ENCODE data around the gene ROGDI.

The ROGDI gene, protein sequence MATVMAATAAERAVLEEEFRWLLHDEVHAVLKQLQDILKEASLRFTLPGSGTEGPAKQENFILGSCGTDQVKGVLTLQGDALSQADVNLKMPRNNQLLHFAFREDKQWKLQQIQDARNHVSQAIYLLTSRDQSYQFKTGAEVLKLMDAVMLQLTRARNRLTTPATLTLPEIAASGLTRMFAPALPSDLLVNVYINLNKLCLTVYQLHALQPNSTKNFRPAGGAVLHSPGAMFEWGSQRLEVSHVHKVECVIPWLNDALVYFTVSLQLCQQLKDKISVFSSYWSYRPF

DNA sequence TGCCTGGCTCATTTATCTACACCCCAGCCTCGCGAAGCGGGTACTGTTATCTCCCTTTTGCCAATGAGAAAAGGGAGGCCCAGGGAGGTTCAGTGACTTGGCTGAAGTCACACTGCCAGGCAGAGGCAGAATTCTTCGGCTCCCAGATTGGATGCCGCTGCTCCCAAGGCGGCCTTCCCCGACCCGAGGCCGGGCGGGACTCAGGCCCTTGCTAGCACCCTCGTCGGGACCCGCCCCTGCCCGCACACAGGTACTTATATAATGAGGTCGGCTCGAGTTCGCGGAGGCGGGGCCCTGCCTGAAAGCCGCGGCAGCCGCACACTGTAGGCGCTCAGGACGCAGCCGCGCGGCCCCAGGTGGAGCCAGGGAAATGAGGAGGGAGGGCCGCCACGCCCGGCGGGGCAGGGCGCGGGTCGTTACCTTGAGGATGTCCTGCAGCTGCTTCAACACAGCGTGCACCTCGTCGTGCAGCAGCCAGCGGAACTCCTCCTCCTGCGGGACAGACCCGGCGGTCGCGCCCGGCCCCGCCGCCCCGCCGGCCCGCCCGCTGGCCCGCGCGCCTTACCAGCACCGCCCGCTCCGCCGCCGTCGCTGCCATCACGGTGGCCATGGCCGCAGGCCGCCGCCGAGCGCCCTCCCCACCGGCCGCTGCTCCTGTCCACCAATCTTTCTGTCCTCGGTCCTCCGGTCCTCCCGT is at the start of gene ROGDI:
Gene ROGDI (minus strand): TSS at position 672 of the 697 bp plus-strand sequence. CDS start 62 bp downstream, at position 610.
- TF ChIP-seq, protein P1, sequence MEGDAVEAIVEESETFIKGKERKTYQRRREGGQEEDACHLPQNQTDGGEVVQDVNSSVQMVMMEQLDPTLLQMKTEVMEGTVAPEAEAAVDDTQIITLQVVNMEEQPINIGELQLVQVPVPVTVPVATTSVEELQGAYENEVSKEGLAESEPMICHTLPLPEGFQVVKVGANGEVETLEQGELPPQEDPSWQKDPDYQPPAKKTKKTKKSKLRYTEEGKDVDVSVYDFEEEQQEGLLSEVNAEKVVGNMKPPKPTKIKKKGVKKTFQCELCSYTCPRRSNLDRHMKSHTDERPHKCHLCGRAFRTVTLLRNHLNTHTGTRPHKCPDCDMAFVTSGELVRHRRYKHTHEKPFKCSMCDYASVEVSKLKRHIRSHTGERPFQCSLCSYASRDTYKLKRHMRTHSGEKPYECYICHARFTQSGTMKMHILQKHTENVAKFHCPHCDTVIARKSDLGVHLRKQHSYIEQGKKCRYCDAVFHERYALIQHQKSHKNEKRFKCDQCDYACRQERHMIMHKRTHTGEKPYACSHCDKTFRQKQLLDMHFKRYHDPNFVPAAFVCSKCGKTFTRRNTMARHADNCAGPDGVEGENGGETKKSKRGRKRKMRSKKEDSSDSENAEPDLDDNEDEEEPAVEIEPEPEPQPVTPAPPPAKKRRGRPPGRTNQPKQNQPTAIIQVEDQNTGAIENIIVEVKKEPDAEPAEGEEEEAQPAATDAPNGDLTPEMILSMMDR (IDR thresholded peaks at IDR 0.05; ENCODE audit: poor library complexity, severe bottlenecking) = no peak
- Histone ChIP-seq H3K4me3 (ENCODE audit: severe bottlenecking) (peak within 1 kb of the TSS; percentile 54), H3K4me1 (ENCODE audit: insufficient read depth, poor library complexity, severe bottlenecking) (peaks cover 9% of the 10 kb centered on the region), H3K9me3 (ENCODE audit: severe bottlenecking) (no peaks in the 10 kb centered on the region), H3K27ac (ENCODE audit: poor library complexity, severe bottlenecking) (peak within 1 kb of the TSS; percentile 78), H3K27me3 (ENCODE audit: insufficient read depth, poor library complexity, severe bottlenecking) (no peaks in the 10 kb centered on the region), H3K36me3 (ENCODE audit: low read depth) (peaks cover 12% of the 10 kb centered on the region)
- peak; percentile 66 for ATAC-seq (ENCODE audit: low read depth)
- DNase-seq (ENCODE audit: low spot score) = peak; percentile 93

DNA sequence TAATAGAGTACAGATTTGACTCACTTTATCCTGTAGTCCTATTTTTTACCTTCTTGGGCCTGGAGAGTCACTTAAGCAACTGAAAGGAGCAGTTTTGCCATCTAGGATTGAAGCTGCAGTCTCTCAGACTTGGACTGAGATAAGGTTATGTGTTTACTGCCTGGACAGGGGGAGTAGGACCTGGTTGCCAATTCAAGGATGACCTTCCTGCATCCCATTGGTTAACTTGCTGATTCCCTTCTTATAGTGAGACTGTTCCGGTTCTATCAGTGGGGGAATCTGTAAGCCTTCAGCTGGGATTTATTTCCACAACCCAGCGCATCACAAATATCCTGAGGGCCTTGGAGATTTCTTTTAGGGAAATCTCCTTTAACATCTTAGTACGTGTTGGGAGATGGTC is 47.8 kb upstream of the ROGDI start:
- no peaks in the 10 kb centered on the region for H3K27me3 ChIP-seq (ENCODE audit: insufficient read depth, poor library complexity, severe bottlenecking)
- TF ChIP-seq, protein P1 (IDR thresholded peaks at IDR 0.05; ENCODE audit: poor library complexity, severe bottlenecking) = no peak
- no peak overlapping the region for H3K27ac ChIP-seq (ENCODE audit: poor library complexity, severe bottlenecking)
- DNase-seq (ENCODE audit: low spot score) = no peak
- no peak for ATAC-seq (ENCODE audit: low read depth)
- H3K9me3 ChIP-seq (ENCODE audit: severe bottlenecking) = no peaks in the 10 kb centered on the region
- H3K36me3 ChIP-seq (ENCODE audit: low read depth) = peaks cover 44% of the 10 kb centered on the region
- H3K4me3 ChIP-seq (ENCODE audit: severe bottlenecking) = no peak overlapping the region
- H3K4me1 ChIP-seq (ENCODE audit: insufficient read depth, poor library complexity, severe bottlenecking) = peaks cover 29% of the 10 kb centered on the region

DNA sequence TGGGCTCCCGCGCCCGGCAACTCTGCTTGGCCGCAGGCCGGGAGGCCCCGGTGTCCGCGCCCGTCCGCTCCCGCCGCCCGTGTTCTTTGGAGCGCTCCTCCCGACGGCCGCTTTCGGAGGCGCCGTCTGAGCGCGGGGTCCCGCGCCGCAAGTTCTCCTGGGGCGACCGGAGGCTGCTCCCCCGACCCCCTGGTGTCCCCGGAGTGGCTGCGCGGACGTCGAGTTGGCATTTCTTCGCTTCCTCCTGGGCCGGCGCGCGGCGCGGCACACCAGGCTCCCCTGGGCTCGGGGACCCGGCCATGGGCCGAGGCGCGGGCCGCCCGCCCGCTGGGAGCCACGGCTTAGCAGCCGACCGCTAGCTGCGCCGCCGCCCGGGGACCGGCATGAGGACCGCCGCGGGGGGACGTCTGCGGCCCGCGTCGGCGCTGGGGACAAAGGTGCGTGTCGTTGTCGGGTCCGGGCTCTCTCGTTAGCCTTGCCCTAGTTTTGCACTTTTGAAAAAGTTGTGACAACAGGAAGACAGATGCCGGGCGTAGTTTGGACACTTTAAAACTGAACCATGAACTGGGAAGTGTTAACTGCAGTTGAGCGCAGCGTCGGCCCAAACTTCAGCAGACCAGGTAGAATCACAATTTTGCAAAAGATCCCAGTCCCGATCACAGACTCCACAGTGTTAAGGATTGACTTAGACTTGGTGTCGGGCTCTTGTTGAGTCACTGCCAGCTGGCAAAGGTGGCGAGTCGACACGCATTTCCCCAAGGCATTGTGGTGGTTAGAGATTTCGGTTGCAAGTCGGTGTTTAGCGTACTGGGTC is 45.5 kb upstream of the ROGDI start:
- TF ChIP-seq, protein P1 (IDR thresholded peaks at IDR 0.05; ENCODE audit: poor library complexity, severe bottlenecking) = no peak
- DNase-seq (ENCODE audit: low spot score) (no peak), ATAC-seq (ENCODE audit: low read depth) (peak; percentile 38)

DNA sequence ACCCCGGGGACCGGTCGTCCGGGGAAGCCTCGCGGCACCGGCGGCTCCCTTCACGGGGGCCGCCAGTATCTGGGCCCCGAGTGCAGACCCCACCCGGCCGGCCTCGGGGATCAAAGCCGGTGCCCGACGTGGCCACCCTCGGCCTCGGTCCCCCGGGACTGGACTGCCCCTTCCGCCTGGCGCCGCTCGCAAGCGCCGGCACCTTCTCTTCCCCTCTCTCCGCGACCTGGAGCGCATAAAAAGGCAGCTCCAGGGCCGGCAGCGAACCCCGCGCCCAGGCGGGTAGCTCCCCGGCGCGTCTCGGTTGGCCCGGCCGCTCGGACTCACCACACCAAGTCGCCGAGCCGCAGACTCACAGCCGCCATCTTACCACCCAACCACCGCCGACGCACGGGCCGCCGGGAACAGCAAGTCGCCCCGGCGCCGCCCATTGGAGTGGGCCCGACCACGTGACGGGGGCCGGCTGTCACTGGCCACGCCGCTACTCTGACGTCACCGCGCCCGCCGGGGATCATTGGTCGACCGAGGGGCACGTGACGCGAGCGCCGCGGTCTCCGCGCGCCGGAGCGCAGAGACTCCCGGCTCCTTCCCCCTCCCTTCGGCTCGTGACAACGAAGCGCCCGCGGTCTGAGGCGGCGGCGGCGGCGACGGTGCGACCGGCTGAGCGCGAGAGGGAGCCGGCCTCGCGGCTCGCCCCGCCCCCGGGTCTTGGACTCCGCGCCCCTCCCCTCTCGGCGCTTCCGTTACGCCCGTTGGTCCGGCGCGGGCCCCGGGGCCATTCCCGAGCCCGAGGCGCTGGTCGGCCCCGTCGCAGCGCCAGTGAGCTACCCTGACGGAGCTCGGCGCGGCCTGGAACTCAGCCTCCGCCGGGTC is 44.7 kb upstream of the ROGDI start, which contains the start of the genes GLYR1 and UBN1:
Gene GLYR1 (minus strand): TSS at position 388 of the 873 bp plus-strand sequence. CDS start 23 bp downstream, at position 365.
Gene UBN1 (plus strand): TSS at position 581 of the 873 bp plus-strand sequence. CDS start 5,437 bp downstream, outside the sequence.
- peak within 1 kb of the TSS; percentile 82 for H3K4me3 ChIP-seq (ENCODE audit: severe bottlenecking)
- H3K4me1 ChIP-seq (ENCODE audit: insufficient read depth, poor library complexity, severe bottlenecking) = peaks cover 23% of the 10 kb centered on the region
- no peaks in the 10 kb centered on the region for H3K27me3 ChIP-seq (ENCODE audit: insufficient read depth, poor library complexity, severe bottlenecking)
- ATAC-seq (ENCODE audit: low read depth) (peak; percentile 85), DNase-seq (ENCODE audit: low spot score) (peak; percentile 99)
- TF ChIP-seq, protein P1 (IDR thresholded peaks at IDR 0.05; ENCODE audit: poor library complexity, severe bottlenecking) = no peak
- H3K36me3 ChIP-seq (ENCODE audit: low read depth) = peaks cover 42% of the 10 kb centered on the region
- H3K27ac ChIP-seq (ENCODE audit: poor library complexity, severe bottlenecking) = peak within 1 kb of the TSS; percentile 81
- no peaks in the 10 kb centered on the region for H3K9me3 ChIP-seq (ENCODE audit: severe bottlenecking)

More for the DNA sequence above, 45.5 kb upstream of the ROGDI start:
- no peaks in the 10 kb centered on the region for H3K9me3 ChIP-seq (ENCODE audit: severe bottlenecking)
- H3K27me3 ChIP-seq (ENCODE audit: insufficient read depth, poor library complexity, severe bottlenecking) = no peaks in the 10 kb centered on the region
- peak overlapping the region; percentile 81 for H3K27ac ChIP-seq (ENCODE audit: poor library complexity, severe bottlenecking)
- peak overlapping the region; percentile 82 for H3K4me3 ChIP-seq (ENCODE audit: severe bottlenecking)
- H3K4me1 ChIP-seq (ENCODE audit: insufficient read depth, poor library complexity, severe bottlenecking) = peaks cover 29% of the 10 kb centered on the region
- H3K36me3 ChIP-seq (ENCODE audit: low read depth) = peaks cover 40% of the 10 kb centered on the region
